SK-N-SH (cell line): ENCODE measurements around the gene MBNL1. TPM values are rescaled to one million over a fixed set of nuclear protein-coding genes. Genes with fewer than 3 reads are reported as not detected.

Experiments used
- CTCF ChIA-PET: fragments of 300-600, 350-600 bp; formaldehyde crosslinking; extraction: SDS; loops from one replicate; lab custom pipeline; 2021; lab: Yijun Ruan, JAX
- POLR2A ChIA-PET: fragments of 350-600 bp; sonication (Branson Sonifier 250); formaldehyde crosslinking; extraction: SDS; loops from one replicate; lab custom pipeline; 2020; ENCODE audit warnings: antibody characterized with exemption, inconsistent platforms; lab: Yijun Ruan, JAX
- DNase-seq: peaks from one replicate; pipeline ENCODE4 v3.0.0; 2012
- H2AFZ ChIP-seq: fragments of 200-600 bp; sonication (generic); 2 replicates; pipeline ENCODE4 v1.8.1; 2016; ENCODE audit warnings: antibody characterized with exemption, mild to moderate bottlenecking, low read depth
- H3F3A ChIP-seq: fragments of 200-600 bp; sonication (generic); replicated peaks from 2 replicates; pipeline ENCODE3; 2016; ENCODE audit warnings: antibody characterized with exemption, mild to moderate bottlenecking; ENCODE audit not compliant: insufficient read depth
- H3K27ac ChIP-seq, 2 experiments: fragments of 200-500 bp in 1 of 2; fragments of 200-600 bp in 1 of 2; sonication (Bioruptor generic) in 1 of 2; sonication (generic), shearing (Covaris generic) in 1 of 2; 2 replicates each; pipeline versions ENCODE4 v1.5.1 to v1.6.1; 2014 to 2016; ENCODE audit warnings: low read depth in 2 of 2, inconsistent platforms in 1 of 2, low read length in 1 of 2, mild to moderate bottlenecking in 1 of 2, mixed read lengths in 1 of 2
- H3K27me3 ChIP-seq: fragments of 200-600 bp; sonication (generic), shearing (Covaris generic); 2 replicates; pipeline ENCODE4 v1.6.1; 2016; ENCODE audit warnings: mixed run types; ENCODE audit not compliant: insufficient read depth
- H3K36me3 ChIP-seq, 2 experiments: fragments of 200-500 bp in 1 of 2; fragments of 200-600 bp in 1 of 2; sonication (Bioruptor generic) in 1 of 2; sonication (generic) in 1 of 2; replicated peaks in 1 of 2; 2 replicates each; pipeline versions ENCODE3 to v1.5.1; 2014 to 2016; ENCODE audit warnings: low read length in 1 of 2, mild to moderate bottlenecking in 1 of 2; ENCODE audit not compliant: insufficient read depth in 2 of 2, control insufficient read depth in 1 of 2
- H3K4me1 ChIP-seq, 2 experiments: fragments of 200-500 bp in 1 of 2; fragments of 200-600 bp in 1 of 2; sonication (Bioruptor generic) in 1 of 2; sonication (generic), shearing (Covaris generic) in 1 of 2; 2 replicates each; pipeline versions ENCODE4 v1.5.1 to v1.6.1; 2014 to 2016; ENCODE audit warnings: low read depth in 1 of 2, low read length in 1 of 2, mixed run types in 1 of 2; ENCODE audit not compliant: insufficient read depth in 2 of 2, control insufficient read depth in 1 of 2
- H3K4me2 ChIP-seq: fragments of 200-600 bp; sonication (generic), shearing (Covaris generic); 2 replicates; pipeline ENCODE4 v1.6.1; 2017; ENCODE audit warnings: mixed run types
- H3K4me3 ChIP-seq, 2 experiments: fragments of 200-500 bp in 1 of 2; fragments of 200-600 bp in 1 of 2; sonication (Bioruptor generic) in 1 of 2; sonication (generic), shearing (Covaris generic) in 1 of 2; 2 replicates each; pipeline versions ENCODE4 v1.5.1 to v1.8.1; 2014 to 2016; ENCODE audit warnings: low read depth in 2 of 2, inconsistent platforms in 1 of 2, low read length in 1 of 2, mild to moderate bottlenecking in 1 of 2, mixed read lengths in 1 of 2, moderate library complexity in 1 of 2
- H3K79me2 ChIP-seq: fragments of 200-600 bp; sonication (generic); 2 replicates; pipeline ENCODE4 v1.8.1; 2017; ENCODE audit warnings: mild to moderate bottlenecking; ENCODE audit not compliant: insufficient read depth
- H3K9ac ChIP-seq: fragments of 200-600 bp; sonication (generic); 2 replicates; pipeline ENCODE4 v1.6.1; 2017; ENCODE audit warnings: mixed run types
- H3K9me2 ChIP-seq: fragments of 200-600 bp; sonication (generic); 2 replicates; pipeline ENCODE4 v1.6.1; 2017; ENCODE audit warnings: mixed run types
- H3K9me3 ChIP-seq: fragments of 200-600 bp; sonication (generic); 2 replicates; pipeline ENCODE4 v1.6.1; 2017; ENCODE audit warnings: mixed run types, mild to moderate bottlenecking, moderate library complexity
- H4K20me1 ChIP-seq: fragments of 200-600 bp; sonication (generic); 2 replicates; pipeline ENCODE4 v1.6.1; 2017; ENCODE audit warnings: mild to moderate bottlenecking, mixed run types; ENCODE audit not compliant: insufficient read depth
- CHD2 ChIP-seq: fragments of 150-350 bp; IDR thresholded peaks from 2 replicates; pipeline ENCODE4 v1.6.1; 2018; ENCODE audit warnings: low read length; ENCODE audit not compliant: partially characterized antibody
- FOXJ3 ChIP-seq: sonication (generic); formaldehyde crosslinking; IDR thresholded peaks from 2 replicates; pipeline ENCODE4 v1.5.1; 2020; ENCODE audit warnings: mild to moderate bottlenecking, missing genetic modification reagents
- IRF3 ChIP-seq: fragments of 150-350 bp; IDR thresholded peaks from 2 replicates; pipeline ENCODE4 v1.6.1; 2016; ENCODE audit warnings: mild to moderate bottlenecking, low read depth, low read length
- MEF2A ChIP-seq: IDR thresholded peaks from 2 replicates; pipeline ENCODE4 v1.4.0; 2012; ENCODE audit warnings: low read depth, borderline replicate concordance
- NRF1 ChIP-seq: IDR thresholded peaks from 2 replicates; pipeline ENCODE4 v1.6.1; 2012; ENCODE audit warnings: low read depth, mild to moderate bottlenecking, low read length
- PBX3 ChIP-seq: IDR thresholded peaks from 2 replicates; pipeline ENCODE4; 2012
- RAD21 ChIP-seq: IDR thresholded peaks from 2 replicates; pipeline ENCODE4 v1.6.1; 2012; ENCODE audit warnings: mild to moderate bottlenecking, low read length
- REST ChIP-seq: IDR thresholded peaks from 2 replicates; pipeline ENCODE4 v1.6.1; 2012; ENCODE audit warnings: mild to moderate bottlenecking, low read depth, low read length, moderate library complexity
- RXRA ChIP-seq: IDR thresholded peaks from 2 replicates; pipeline ENCODE4 v1.4.0; 2012; ENCODE audit warnings: low read depth, mild to moderate bottlenecking, borderline replicate concordance
- SMC3 ChIP-seq: IDR thresholded peaks from 2 replicates; pipeline ENCODE4 v1.6.1; 2012; ENCODE audit warnings: low read depth, low read length, improper control_type of control experiment
- TAF1 ChIP-seq: IDR thresholded peaks from 2 replicates; pipeline ENCODE4 v1.6.1; 2012; ENCODE audit warnings: low read depth, mild to moderate bottlenecking, low read length, moderate library complexity, borderline replicate concordance
- TCF12 ChIP-seq: IDR thresholded peaks from 2 replicates; pipeline ENCODE4 v1.4.0; 2012
- YY1 ChIP-seq: IDR thresholded peaks from 2 replicates; pipeline ENCODE4 v1.4.0; 2012; ENCODE audit warnings: low read depth, mild to moderate bottlenecking
- WGBS: methylation state at CpG from one replicate; pipeline ENCODE4 v1.1.6; 2017; ENCODE audit warnings: low lambda C conversion rate; 5-methylcytosine and 5-hydroxymethylcytosine counted together
- polyA plus RNA-seq, 3 experiments: library from polyadenylated mRNA; depleted of rRNA; stranded (reverse); fragments of >200 nt; gene quantifications; 2 replicates each; pipeline ENCODE4 v1.2.3, GENCODE V29; 2012

Gene MBNL1
- polyA plus RNA-seq, 1 of the 3 experiments (the other 2 are of a cell fraction) = 44.3 TPM

- no peak overlapping the region for H3K4me3 ChIP-seq
- POLR2A ChIA-PET = no interaction called here
- no peaks in the 10 kb centered on the region for H3K9me3 ChIP-seq
- no peaks in the 10 kb centered on the region; a peak in 3 of 4 replicates for H3K4me1 ChIP-seq
- TF ChIP-seq PBX3 = no peak
- TF ChIP-seq SMC3 = no peak
- TF ChIP-seq IRF3 = no peak
- no peak for TF ChIP-seq YY1
- no peak for TF ChIP-seq MEF2A
- no peak for TF ChIP-seq FOXJ3
- no peak for TF ChIP-seq RAD21
- TF ChIP-seq RXRA = no peak
- no peak for TF ChIP-seq TAF1
- no peak for TF ChIP-seq TCF12
- no peak for TF ChIP-seq REST
- TF ChIP-seq NRF1 = no peak
- TF ChIP-seq CHD2 = no peak
- peaks cover 68 to 86% of the 10 kb centered on the region in 2 experiments for H3K36me3 ChIP-seq
- H4K20me1 ChIP-seq = no peaks in the 10 kb centered on the region
- H3F3A ChIP-seq = peaks cover 43% of the 10 kb centered on the region
- no peak overlapping the region for H3K4me2 ChIP-seq
- CTCF ChIA-PET = interaction anchor here (0.9 to 1.9 kb wide), 4 partner anchors 11 to 388 kb away, joined by 3 to 9 read pairs (median 4); no protein-coding TSS in a partner anchor
- no peaks in the 10 kb centered on the region for H3K9me2 ChIP-seq
- DNase-seq = no peak
- no peak overlapping the region for H3K9ac ChIP-seq
- no peak overlapping the region for H2AFZ ChIP-seq
- WGBS = 96% methylated on average over 1 of the region's 1 CpG
- peaks cover 16% of the 10 kb centered on the region; the same call in 1 of the 2 replicates for H3K79me2 ChIP-seq
- H3K27ac ChIP-seq = peak overlapping the region in 1 of 2 experiments; percentile 3; a peak in 1 of 4 replicates
- no peaks in the 10 kb centered on the region for H3K27me3 ChIP-seq
These were observed 192.7 kb downstream of the MBNL1 start for GRCh38 chr3:152461460-152461859.
